Stimulated activated CD4-positive, alpha-beta T cell treated with anti-CD3 and anti-CD28 coated beads, Interleukin-1b, Interleukin-23, amount 100 ng/mL, for 4 hours (primary cell): ENCODE data around the gene MYBPH.

ENCODE experiments used
- DNase-seq, 2 donors: peaks; one replicate each; pipeline ENCODE4 v3.0.0-alpha.2; 2020; ENCODE audit warnings: low read depth in 2 of 2

MYBPH gene

GRCh38 chr1:203178821-203179666 lies 3.4 kb upstream of the MYBPH start:
- DNase-seq, result no peak

GRCh38 chr1:203178083-203178482 lies 2.5 kb upstream of the MYBPH start:
- DNase-seq, result no peak

- DNase-seq, result no peak
These were observed 1.9 kb upstream of the MYBPH start for GRCh38 chr1:203177470-203178039.

- no peak for DNase-seq
These were observed 1.4 kb upstream of the MYBPH start for GRCh38 chr1:203177036-203177405.

GRCh38 chr1:203176273-203177035 lies 828 bp upstream of the MYBPH start:
- DNase-seq, result no peak

- no peak for DNase-seq
These were observed 208 bp upstream of the MYBPH start for GRCh38 chr1:203175827-203176241.

GRCh38 chr1:203174324-203174985 lies 1.2 kb downstream of the MYBPH start:
- DNase-seq, result no peak

GRCh38 chr1:203173566-203173965 lies 2.1 kb downstream of the MYBPH start:
- DNase-seq, result no peak

GRCh38 chr1:203173011-203173555 lies 2.5 kb downstream of the MYBPH start:
- no peak for DNase-seq

GRCh38 chr1:203172184-203173010 lies 3.2 kb downstream of the MYBPH start:
- peak; percentile 9 to 21 for DNase-seq

- DNase-seq, result no peak
These were observed 4.1 kb downstream of the MYBPH start for GRCh38 chr1:203171341-203172183.

GRCh38 chr1:203170625-203171330 lies 4.8 kb downstream of the MYBPH start:
- DNase-seq, result no peak

- DNase-seq, result no peak
These were observed 5.7 kb downstream of the MYBPH start for GRCh38 chr1:203169770-203170520.

- no peak for DNase-seq
These were observed 6.6 kb downstream of the MYBPH start for GRCh38 chr1:203168991-203169390.

GRCh38 chr1:203168256-203168786 lies 7.3 kb downstream of the MYBPH start:
- no peak for DNase-seq

- DNase-seq, result no peak
These were observed 7.8 kb downstream of the MYBPH start for GRCh38 chr1:203167913-203168200.

GRCh38 chr1:203167026-203167912 lies 8.4 kb downstream of the MYBPH start:
- no peak for DNase-seq
